OCI-M2 (cell line): ENCODE data around the gene MATK.
"Not testable (repeated sequence)": the region's sequence is repeated elsewhere in the genome, so short reads cannot be mapped to it uniquely, and the experiment has no call there.

ENCODE experiments used
- DNase-seq: peaks from one replicate; lab custom pipeline; 2025; ENCODE audit not compliant: unreplicated experiment; lab: John Stamatoyannopoulos, UW

The MATK gene

GRCh38 chr19:3816566-3817218 is 30.5 kb upstream of the MATK start:
- no peak for DNase-seq

- DNase-seq, result not testable (repeated sequence)
Measured at GRCh38 chr19:3816148-3816547, 30.0 kb upstream of the MATK start.

- DNase-seq, result no peak
Measured at GRCh38 chr19:3814648-3815047, 28.5 kb upstream of the MATK start.

GRCh38 chr19:3813473-3814392 is 27.6 kb upstream of the MATK start:
- no peak for DNase-seq

- no peak for DNase-seq
Measured at GRCh38 chr19:3810708-3811355, 24.7 kb upstream of the MATK start.

GRCh38 chr19:3809881-3810707 is 23.9 kb upstream of the MATK start:
- no peak for DNase-seq

- DNase-seq, result no peak
Measured at GRCh38 chr19:3808420-3809143, 22.4 kb upstream of the MATK start.

GRCh38 chr19:3807574-3808354 is 21.6 kb upstream of the MATK start:
- no peak for DNase-seq

GRCh38 chr19:3807131-3807480 is 20.9 kb upstream of the MATK start:
- no peak for DNase-seq

GRCh38 chr19:3805859-3806258 is 19.7 kb upstream of the MATK start:
- no peak for DNase-seq

GRCh38 chr19:3804429-3804828 is 18.2 kb upstream of the MATK start:
- DNase-seq, result no peak

GRCh38 chr19:3803986-3804385 is 17.8 kb upstream of the MATK start:
- no peak for DNase-seq

GRCh38 chr19:3803114-3803888 is 17.1 kb upstream of the MATK start:
- no peak for DNase-seq

- DNase-seq, result no peak
Measured at GRCh38 chr19:3801412-3802096, 15.4 kb upstream of the MATK start.

- DNase-seq, result no peak
Measured at GRCh38 chr19:3800996-3801395, 14.8 kb upstream of the MATK start.

- no peak for DNase-seq
Measured at GRCh38 chr19:3798137-3798536, 12.0 kb upstream of the MATK start.

GRCh38 chr19:3796358-3796757 is 10.2 kb upstream of the MATK start:
- no peak for DNase-seq

GRCh38 chr19:3793799-3794198 is 7.6 kb upstream of the MATK start:
- no peak for DNase-seq
